HEK293 (cell line): ENCODE measurements around the gene NHS.

ENCODE experiments used
- CTCF ChIA-PET: fragments of 350-600 bp; formaldehyde crosslinking; extraction: SDS; loops from one replicate; lab custom pipeline; 2021; ENCODE audit warnings: antibody characterized with exemption; lab: Yijun Ruan, JAX
- POLR2A ChIA-PET: fragments of 300-600 bp; formaldehyde crosslinking; extraction: SDS; loops from one replicate; lab custom pipeline; 2020; ENCODE audit warnings: antibody characterized with exemption, inconsistent platforms; lab: Yijun Ruan, JAX
- H3K27ac ChIP-seq: fragments of 200-500 bp; sonication (Bioruptor generic); 2 replicates; pipeline ENCODE4 v1.5.1; 2014; ENCODE audit warnings: low read depth, low read length, control low read depth, inconsistent platforms; ENCODE audit errors: extremely low read depth
- H3K36me3 ChIP-seq, 2 experiments: fragments of 200-500 bp in 1 of 2; sonication (Bioruptor generic) in 1 of 2; 1 replicate in 1 of 2; 2 replicates in 1 of 2; pipeline ENCODE4 v1.5.1; 2014 to 2017; ENCODE audit warnings: inconsistent platforms in 2 of 2, low read length in 2 of 2; ENCODE audit not compliant: control insufficient read depth in 2 of 2, insufficient read depth in 1 of 2
- H3K4me1 ChIP-seq: fragments of 200-500 bp; sonication (Bioruptor generic); 2 replicates; pipeline ENCODE4 v1.5.1; 2014; ENCODE audit warnings: mild to moderate bottlenecking, low read length, inconsistent platforms; ENCODE audit not compliant: control insufficient read depth, insufficient read depth
- H3K4me3 ChIP-seq: 2 replicates; pipeline ENCODE4 v1.5.1; 2011; ENCODE audit warnings: low read depth, mild to moderate bottlenecking, control low read depth, low read length, moderate library complexity
- H3K9me3 ChIP-seq: fragments of 200-500 bp; sonication (Bioruptor generic); 2 replicates; pipeline ENCODE4 v1.5.1; 2014; ENCODE audit warnings: low read depth, low read length, inconsistent platforms; ENCODE audit not compliant: control insufficient read depth, insufficient read depth
- HOXD13 ChIP-seq: sonication (generic); formaldehyde crosslinking; IDR thresholded peaks from 2 replicates; pipeline ENCODE4 v1.8.0; 2022; ENCODE audit warnings: missing genetic modification reagents, borderline replicate concordance
- INSM2 ChIP-seq: fragments of 450-650 bp; formaldehyde crosslinking; IDR thresholded peaks from 2 replicates; pipeline ENCODE4 v1.5.1; 2016; ENCODE audit warnings: missing biosample characterization, missing genetic modification characterization
- SP7 ChIP-seq: fragments of 450-650 bp; formaldehyde crosslinking; IDR thresholded peaks from 2 replicates; pipeline ENCODE4 v1.5.1; 2016; ENCODE audit warnings: missing biosample characterization, missing genetic modification characterization
- TCF7L2 ChIP-seq: IDR thresholded peaks from 2 replicates; pipeline ENCODE4 v1.6.1; 2011; ENCODE audit warnings: low read depth, mild to moderate bottlenecking, inconsistent platforms, low read length, moderate library complexity, borderline replicate concordance
- TRIM28 ChIP-seq: IDR thresholded peaks from 2 replicates; pipeline ENCODE4 v1.6.1; 2011; ENCODE audit warnings: low read length, control low read depth, borderline replicate concordance
- YY2 ChIP-seq: fragments of 450-650 bp; formaldehyde crosslinking; IDR thresholded peaks from 2 replicates; pipeline ENCODE4 v1.5.1; 2016; ENCODE audit warnings: missing biosample characterization, missing genetic modification characterization
- ZBTB1 ChIP-seq: fragments of 450-650 bp; formaldehyde crosslinking; IDR thresholded peaks from 2 replicates; pipeline ENCODE4 v1.5.1; 2016; ENCODE audit warnings: missing biosample characterization, missing genetic modification characterization
- ZFP41 ChIP-seq: fragments of 450-650 bp; formaldehyde crosslinking; IDR thresholded peaks from 2 replicates; pipeline ENCODE4 v1.5.1; 2016; ENCODE audit warnings: missing biosample characterization, missing genetic modification characterization, borderline replicate concordance
- ZNF10 ChIP-seq: fragments of 450-650 bp; formaldehyde crosslinking; IDR thresholded peaks from 2 replicates; pipeline ENCODE4 v1.5.1; 2017; ENCODE audit warnings: missing biosample characterization, missing genetic modification characterization
- ZNF112 ChIP-seq: fragments of 450-650 bp; formaldehyde crosslinking; IDR thresholded peaks from 2 replicates; pipeline ENCODE4 v1.5.0; 2017; ENCODE audit warnings: missing biosample characterization, missing genetic modification characterization
- ZNF121 ChIP-seq: fragments of 450-650 bp; formaldehyde crosslinking; IDR thresholded peaks from 2 replicates; pipeline ENCODE4 v1.5.1; 2016; ENCODE audit warnings: missing biosample characterization, missing genetic modification characterization
- ZNF157 ChIP-seq: fragments of 450-650 bp; formaldehyde crosslinking; IDR thresholded peaks from 2 replicates; pipeline ENCODE4 v1.5.1; 2016; ENCODE audit warnings: missing biosample characterization, missing genetic modification characterization
- ZNF16 ChIP-seq: fragments of 450-650 bp; formaldehyde crosslinking; IDR thresholded peaks from 2 replicates; pipeline ENCODE4 v1.5.1; 2016; ENCODE audit warnings: low read depth, missing biosample characterization, missing genetic modification characterization
- ZNF169 ChIP-seq: fragments of 450-650 bp; formaldehyde crosslinking; IDR thresholded peaks from 2 replicates; pipeline ENCODE4 v1.5.1; 2016; ENCODE audit warnings: missing biosample characterization, missing genetic modification characterization
- ZNF214 ChIP-seq: fragments of 450-650 bp; formaldehyde crosslinking; IDR thresholded peaks from 2 replicates; pipeline ENCODE4 v1.5.1; 2017; ENCODE audit warnings: missing biosample characterization, mild to moderate bottlenecking, missing genetic modification characterization, borderline replicate concordance
- ZNF221 ChIP-seq: fragments of 450-650 bp; formaldehyde crosslinking; IDR thresholded peaks from 2 replicates; pipeline ENCODE4 v1.5.1; 2017; ENCODE audit warnings: missing biosample characterization, missing genetic modification characterization, borderline replicate concordance
- ZNF239 ChIP-seq: fragments of 450-650 bp; formaldehyde crosslinking; IDR thresholded peaks from 2 replicates; pipeline ENCODE4 v1.5.1; 2016; ENCODE audit warnings: missing biosample characterization, missing genetic modification characterization
- ZNF280C ChIP-seq: fragments of 450-650 bp; formaldehyde crosslinking; IDR thresholded peaks from 2 replicates; pipeline ENCODE4 v1.5.1; 2016; ENCODE audit warnings: missing biosample characterization, missing genetic modification characterization
- ZNF324 ChIP-seq: fragments of 450-650 bp; formaldehyde crosslinking; IDR thresholded peaks from 2 replicates; pipeline ENCODE4 v1.5.1; 2016; ENCODE audit warnings: missing biosample characterization, missing genetic modification characterization
- ZNF37A ChIP-seq: fragments of 450-650 bp; IDR thresholded peaks from 2 replicates; pipeline ENCODE4 v1.5.1; 2018; ENCODE audit warnings: missing biosample characterization, missing genetic modification characterization
- ZNF426 ChIP-seq: fragments of 450-650 bp; formaldehyde crosslinking; IDR thresholded peaks from 2 replicates; pipeline ENCODE4 v1.5.1; 2017; ENCODE audit warnings: missing biosample characterization, missing genetic modification characterization, mild to moderate bottlenecking, inconsistent platforms, moderate library complexity
- ZNF501 ChIP-seq: fragments of 450-650 bp; formaldehyde crosslinking; IDR thresholded peaks from 2 replicates; pipeline ENCODE4 v1.5.1; 2016; ENCODE audit warnings: missing biosample characterization, missing genetic modification characterization
- ZNF548 ChIP-seq: fragments of 450-650 bp; formaldehyde crosslinking; IDR thresholded peaks from 2 replicates; pipeline ENCODE4 v1.5.1; 2016; ENCODE audit warnings: missing biosample characterization, missing genetic modification characterization
- ZNF549 ChIP-seq: fragments of 450-650 bp; IDR thresholded peaks from 2 replicates; pipeline ENCODE4 v1.5.1; 2018; ENCODE audit warnings: missing biosample characterization, missing genetic modification characterization, mild to moderate bottlenecking, inconsistent platforms, moderate library complexity
- ZNF585B ChIP-seq: fragments of 450-650 bp; formaldehyde crosslinking; IDR thresholded peaks from 2 replicates; pipeline ENCODE4 v1.5.1; 2016; ENCODE audit warnings: missing biosample characterization, missing genetic modification characterization
- ZNF624 ChIP-seq: fragments of 450-650 bp; formaldehyde crosslinking; IDR thresholded peaks from 2 replicates; pipeline ENCODE4 v1.5.1; 2017; ENCODE audit warnings: missing biosample characterization, missing genetic modification characterization
- ZNF639 ChIP-seq: fragments of 450-650 bp; formaldehyde crosslinking; IDR thresholded peaks from 2 replicates; pipeline ENCODE4 v1.5.1; 2016; ENCODE audit warnings: missing biosample characterization, missing genetic modification characterization
- ZNF670 ChIP-seq: fragments of 450-650 bp; formaldehyde crosslinking; IDR thresholded peaks from 2 replicates; pipeline ENCODE4 v1.5.1; 2016; ENCODE audit warnings: missing biosample characterization, missing genetic modification characterization, low read depth
- ZNF747 ChIP-seq: fragments of 450-650 bp; formaldehyde crosslinking; IDR thresholded peaks from 2 replicates; pipeline ENCODE4 v1.5.1; 2016; ENCODE audit warnings: missing biosample characterization, missing genetic modification characterization
- ZNF768 ChIP-seq: fragments of 450-650 bp; formaldehyde crosslinking; IDR thresholded peaks from 2 replicates; pipeline ENCODE4 v1.5.1; 2018; ENCODE audit warnings: missing biosample characterization, mild to moderate bottlenecking, missing genetic modification characterization
- ZSCAN23 ChIP-seq: fragments of 450-650 bp; formaldehyde crosslinking; IDR thresholded peaks from 2 replicates; pipeline ENCODE4 v1.5.1; 2016; ENCODE audit warnings: missing biosample characterization, missing genetic modification characterization
- ZSCAN30 ChIP-seq: fragments of 450-650 bp; IDR thresholded peaks from 2 replicates; pipeline ENCODE4 v1.5.1; 2018; ENCODE audit warnings: missing biosample characterization, mild to moderate bottlenecking, missing genetic modification characterization, moderate library complexity

NHS gene

GRCh38 chrX:17484592-17484991, 109.6 kb downstream of the NHS start:
- POLR2A ChIA-PET: no interaction called here
- no peak overlapping the region for H3K27ac ChIP-seq
- TF ChIP-seq ZNF10 (tag by site-specific recombination) (no peak), ZNF624 (tag by site-specific recombination) (no peak), TCF7L2 (no peak), ZNF324 (no peak), ZNF548 (tag by site-specific recombination) (no peak), ZNF112 (tag by site-specific recombination) (no peak), ZNF214 (tag by site-specific recombination) (no peak), ZNF585B (no peak), ZNF221 (tag by site-specific recombination) (no peak), SP7 (tag by site-specific recombination) (no peak), ZNF747 (tag by site-specific recombination) (no peak), ZNF280C (tag by site-specific recombination) (no peak), TRIM28 (no peak), ZNF501 (tag by site-specific recombination) (no peak), ZNF239 (tag by site-specific recombination) (no peak), ZSCAN23 (tag by site-specific recombination) (no peak), ZFP41 (tag by site-specific recombination) (no peak), INSM2 (tag by site-specific recombination) (no peak), ZBTB1 (tag by site-specific recombination) (no peak)
- no peaks in the 10 kb centered on the region for H3K4me1 ChIP-seq
- no peaks in the 10 kb centered on the region for H3K36me3 ChIP-seq
- no peak overlapping the region for H3K4me3 ChIP-seq
- H3K9me3 ChIP-seq: no peaks in the 10 kb centered on the region
- CTCF ChIA-PET: interaction anchor here (0.6 kb wide), 1 partner anchor 14 kb away, joined by 3 read pairs; no protein-coding TSS in a partner anchor

GRCh38 chrX:17485391-17485790, 110.4 kb downstream of the NHS start:
- POLR2A ChIA-PET: no interaction called here
- CTCF ChIA-PET: no interaction called here

More at GRCh38 chrX:17485391-17485790, 110.4 kb downstream of the NHS start:
- TF ChIP-seq ZNF37A (tag by site-specific recombination) (no peak), YY2 (tag by site-specific recombination) (no peak), ZNF501 (tag by site-specific recombination) (no peak), ZNF670 (tag by site-specific recombination) (no peak), ZSCAN30 (no peak), ZNF639 (no peak), ZNF239 (tag by site-specific recombination) (no peak), ZNF169 (tag by site-specific recombination) (no peak), ZNF549 (no peak), ZNF16 (no peak), ZNF768 (tag by site-specific recombination) (no peak), ZNF157 (tag by site-specific recombination) (no peak), ZNF624 (tag by site-specific recombination) (no peak), ZNF747 (tag by site-specific recombination) (no peak), ZNF426 (tag by site-specific recombination) (no peak), HOXD13 (no peak), ZNF121 (tag by site-specific recombination) (no peak)
- Histone ChIP-seq H3K27ac (no peak overlapping the region), H3K4me1 (no peaks in the 10 kb centered on the region), H3K36me3 (no peaks in the 10 kb centered on the region), H3K9me3 (no peaks in the 10 kb centered on the region), H3K4me3 (no peak overlapping the region)
